GM23338 (cell line): ENCODE results near the gene TEDC2. TPM values are rescaled to one million over a fixed set of nuclear protein-coding genes. Genes with fewer than 3 reads are reported as not detected.

ENCODE experiments used
- ATAC-seq: fragments of 200-7000 bp; cut with Tn5 transposase; 3 replicates; pipeline ENCODE4 v1.9.1; 2020
- DNase-seq: peaks from one replicate; pipeline ENCODE4 v3.0.0-alpha.2; 2015; ENCODE audit warnings: low spot score
- H2AFZ ChIP-seq: fragments of 200-600 bp; sonication (generic); 2 replicates; pipeline ENCODE4 v1.8.0; 2016; ENCODE audit warnings: antibody characterized with exemption, mild to moderate bottlenecking, moderate library complexity
- H3F3A ChIP-seq: fragments of 200-600 bp; sonication (generic); replicated peaks from 2 replicates; pipeline ENCODE4 v1.8.0; 2017; ENCODE audit warnings: antibody characterized with exemption, mixed run types, low read depth
- H3K27ac ChIP-seq: fragments of 200-600 bp; sonication (generic); 2 replicates; pipeline ENCODE4 v1.6.1; 2016; ENCODE audit warnings: low read depth
- H3K27me3 ChIP-seq: fragments of 200-600 bp; sonication (generic); 2 replicates; pipeline ENCODE4 v1.8.0; 2016; ENCODE audit warnings: mild to moderate bottlenecking, mixed run types, moderate library complexity; ENCODE audit not compliant: insufficient read depth
- H3K36me3 ChIP-seq: fragments of 200-600 bp; sonication (generic); 2 replicates; pipeline ENCODE4 v1.8.0; 2016; ENCODE audit warnings: mild to moderate bottlenecking; ENCODE audit not compliant: insufficient read depth
- H3K4me1 ChIP-seq: fragments of 200-600 bp; sonication (generic); 2 replicates; pipeline ENCODE4 v1.8.0; 2016; ENCODE audit warnings: mild to moderate bottlenecking, moderate library complexity; ENCODE audit not compliant: insufficient read depth
- H3K4me2 ChIP-seq: fragments of 200-600 bp; sonication (generic); 2 replicates; pipeline ENCODE4 v1.7.1; 2017; ENCODE audit warnings: mixed run types
- H3K4me3 ChIP-seq: fragments of 200-600 bp; sonication (generic); 2 replicates; pipeline ENCODE4 v1.6.1; 2016; ENCODE audit warnings: mixed run types
- H3K79me2 ChIP-seq: fragments of 200-600 bp; sonication (generic); replicated peaks from 2 replicates; pipeline ENCODE4 v1.8.0; 2017; ENCODE audit warnings: mild to moderate bottlenecking; ENCODE audit not compliant: insufficient read depth
- H3K9me2 ChIP-seq: fragments of 200-600 bp; sonication (generic); 2 replicates; pipeline ENCODE4 v1.8.0; 2017; ENCODE audit not compliant: insufficient read depth
- H4K20me1 ChIP-seq: fragments of 200-600 bp; sonication (generic); replicated peaks from 2 replicates; pipeline ENCODE4 v1.8.0; 2017; ENCODE audit warnings: mild to moderate bottlenecking; ENCODE audit not compliant: insufficient read depth
- H3K27ac Mint-ChIP-seq: 2 replicates; pipeline ENCODE4 v1.8.0; 2020; ENCODE audit warnings: inconsistent platforms, mild to moderate bottlenecking, moderate library complexity, mixed read lengths
- H3K27me3 Mint-ChIP-seq: 3 replicates; pipeline ENCODE4 v1.8.0; 2022; ENCODE audit warnings: low read depth, mild to moderate bottlenecking, moderate library complexity, mixed read lengths, inconsistent platforms; ENCODE audit not compliant: insufficient read depth, poor library complexity
- H3K36me3 Mint-ChIP-seq: 3 replicates; pipeline ENCODE4 v1.8.0; 2021; ENCODE audit warnings: low read depth, mild to moderate bottlenecking, inconsistent platforms, moderate library complexity, mixed read lengths
- H3K4me1 Mint-ChIP-seq: 3 replicates; pipeline ENCODE4 v1.8.0; 2020; ENCODE audit warnings: mild to moderate bottlenecking, inconsistent platforms, mixed read lengths
- H3K4me3 Mint-ChIP-seq: 3 replicates; pipeline ENCODE4 v1.8.0; 2021; ENCODE audit warnings: moderate library complexity, mild to moderate bottlenecking, inconsistent platforms, mixed read lengths
- H3K9me3 Mint-ChIP-seq: 3 replicates; pipeline ENCODE4 v1.8.0; 2020; ENCODE audit warnings: moderate library complexity, mild to moderate bottlenecking, inconsistent platforms, mixed read lengths
- CTCF ChIP-seq, 2 experiments: fragments of 200-600 bp in 1 of 2; sonication (generic) in 1 of 2; conservative IDR thresholded peaks; 2 replicates each; pipeline versions ENCODE4 v1.5.1 to v1.6.1; 2016 to 2017; ENCODE audit warnings: antibody characterized with exemption in 2 of 2, low read depth in 2 of 2, mild to moderate bottlenecking in 2 of 2, moderate library complexity in 1 of 2
- ETS1 ChIP-seq: IDR thresholded peaks from 2 replicates; pipeline ENCODE4 v1.6.1; 2016; ENCODE audit warnings: antibody characterized with exemption
- NANOG ChIP-seq: IDR thresholded peaks from 2 replicates; pipeline ENCODE4 v1.6.1; 2016; ENCODE audit warnings: antibody characterized with exemption, borderline replicate concordance
- STAT1 ChIP-seq: IDR thresholded peaks from one replicate; pipeline ENCODE4 v1.6.1; 2016; ENCODE audit warnings: antibody characterized with exemption; ENCODE audit not compliant: unreplicated experiment
- ZNF462 ChIP-seq: fragments of 250-450 bp; sonication (Bioruptor Pico); IDR thresholded peaks from 2 replicates; pipeline ENCODE4 v1.5.0; 2020; ENCODE audit warnings: mild to moderate bottlenecking, moderate library complexity
- polyA plus RNA-seq: library from polyadenylated mRNA; unstranded; fragments of >200 nt; fragmentation: Nextera tagmentation; extraction: Ambion mirVana; gene quantifications from 2 replicates; pipeline ENCODE4 v1.2.1, GENCODE V29; 2016
- total RNA-seq: library from RNA; depleted of rRNA; stranded (reverse); fragments of >200 nt; shearing (Covaris generic); gene quantifications from 2 replicates; pipeline ENCODE4 v1.2.3, GENCODE V29; 2014

Gene TEDC2
- total and polyA plus RNA-seq, 2 experiments from 2014 or later = 50.6 to 98.9 TPM

- Histone ChIP-seq H3K4me1 (peaks cover 15% of the 10 kb centered on the region), H3F3A (peaks cover 23% of the 10 kb centered on the region; the same call in 1 of the 2 replicates), H3K36me3 (no peaks in the 10 kb centered on the region), H3K27me3 (peaks cover 65% of the 10 kb centered on the region), H3K27ac (no peak overlapping the region), H3K4me2 (no peak overlapping the region), H3K4me3 (no peak overlapping the region; the same call in 1 of the 2 replicates), H3K9me2 (no peaks in the 10 kb centered on the region), H4K20me1 (no peaks in the 10 kb centered on the region), H3K79me2 (no peaks in the 10 kb centered on the region), H2AFZ (no peak overlapping the region)
- no peak for TF ChIP-seq ZNF462 (CRISPR knock-in tag)
- no peak for TF ChIP-seq ETS1
- TF ChIP-seq CTCF (conservative IDR thresholded peaks at IDR 0.05; ENCODE audit: low read depth in 2 of 2) = no peak
- no peak for TF ChIP-seq NANOG
- no peak for TF ChIP-seq STAT1
- no peak overlapping the region for H3K27ac Mint-ChIP-seq
- H3K4me1 Mint-ChIP-seq = peaks cover 18% of the 10 kb centered on the region
- DNase-seq (no peak), ATAC-seq (no peak)
- H3K27me3 Mint-ChIP-seq = peaks cover 55% of the 10 kb centered on the region
- peaks cover 2% of the 10 kb centered on the region; the same call in 1 of the 3 replicates for H3K36me3 Mint-ChIP-seq
- H3K9me3 Mint-ChIP-seq = no peaks in the 10 kb centered on the region
- peak overlapping the region; percentile 45 for H3K4me3 Mint-ChIP-seq
These were observed 10.3 kb downstream of the TEDC2 start for GRCh38 chr16:2470234-2470601.
